C4-2B (cell line): ENCODE measurements around the gene TMEM145.

Experiments used
- ZFX ChIP-seq: fragments of 450-650 bp; IDR thresholded peaks from 2 replicates; pipeline ENCODE4 v1.6.1; 2017
- TF ChIP-seq, protein P1 (sequence below): fragments of 450-650 bp; conservative IDR thresholded peaks from 2 replicates; pipeline ENCODE4 v1.5.1; 2017; ENCODE audit warnings: mild to moderate bottlenecking

DNA sequence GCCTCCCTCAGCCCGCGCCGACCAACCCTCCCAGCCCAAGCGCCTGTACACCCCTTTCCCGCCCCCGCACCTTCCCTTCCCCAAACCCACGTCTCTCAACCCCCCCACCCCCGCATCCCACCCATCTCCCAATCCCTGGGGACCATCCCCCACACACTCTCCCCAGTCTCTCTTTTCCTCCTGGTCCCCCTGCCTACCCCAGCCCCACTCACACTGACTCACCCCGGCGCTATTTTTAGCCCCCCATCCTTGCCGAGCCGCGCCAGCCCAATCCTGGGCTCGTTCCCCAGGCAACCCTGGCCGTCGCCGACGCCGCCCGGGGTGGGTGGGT lies 32.3 kb upstream of the TMEM145 start:
- TF ChIP-seq, protein P1, sequence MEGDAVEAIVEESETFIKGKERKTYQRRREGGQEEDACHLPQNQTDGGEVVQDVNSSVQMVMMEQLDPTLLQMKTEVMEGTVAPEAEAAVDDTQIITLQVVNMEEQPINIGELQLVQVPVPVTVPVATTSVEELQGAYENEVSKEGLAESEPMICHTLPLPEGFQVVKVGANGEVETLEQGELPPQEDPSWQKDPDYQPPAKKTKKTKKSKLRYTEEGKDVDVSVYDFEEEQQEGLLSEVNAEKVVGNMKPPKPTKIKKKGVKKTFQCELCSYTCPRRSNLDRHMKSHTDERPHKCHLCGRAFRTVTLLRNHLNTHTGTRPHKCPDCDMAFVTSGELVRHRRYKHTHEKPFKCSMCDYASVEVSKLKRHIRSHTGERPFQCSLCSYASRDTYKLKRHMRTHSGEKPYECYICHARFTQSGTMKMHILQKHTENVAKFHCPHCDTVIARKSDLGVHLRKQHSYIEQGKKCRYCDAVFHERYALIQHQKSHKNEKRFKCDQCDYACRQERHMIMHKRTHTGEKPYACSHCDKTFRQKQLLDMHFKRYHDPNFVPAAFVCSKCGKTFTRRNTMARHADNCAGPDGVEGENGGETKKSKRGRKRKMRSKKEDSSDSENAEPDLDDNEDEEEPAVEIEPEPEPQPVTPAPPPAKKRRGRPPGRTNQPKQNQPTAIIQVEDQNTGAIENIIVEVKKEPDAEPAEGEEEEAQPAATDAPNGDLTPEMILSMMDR: no peak
- TF ChIP-seq ZFX: no peak
